ENCODE measurements around the gene DYNC1I2. TPM values are rescaled to one million over a fixed set of nuclear protein-coding genes. Genes with fewer than 3 reads are reported as not detected.

DYNC1I2 gene
- total RNA-seq, 1 donor from 2014 or later = 52.0 TPM

DNA sequence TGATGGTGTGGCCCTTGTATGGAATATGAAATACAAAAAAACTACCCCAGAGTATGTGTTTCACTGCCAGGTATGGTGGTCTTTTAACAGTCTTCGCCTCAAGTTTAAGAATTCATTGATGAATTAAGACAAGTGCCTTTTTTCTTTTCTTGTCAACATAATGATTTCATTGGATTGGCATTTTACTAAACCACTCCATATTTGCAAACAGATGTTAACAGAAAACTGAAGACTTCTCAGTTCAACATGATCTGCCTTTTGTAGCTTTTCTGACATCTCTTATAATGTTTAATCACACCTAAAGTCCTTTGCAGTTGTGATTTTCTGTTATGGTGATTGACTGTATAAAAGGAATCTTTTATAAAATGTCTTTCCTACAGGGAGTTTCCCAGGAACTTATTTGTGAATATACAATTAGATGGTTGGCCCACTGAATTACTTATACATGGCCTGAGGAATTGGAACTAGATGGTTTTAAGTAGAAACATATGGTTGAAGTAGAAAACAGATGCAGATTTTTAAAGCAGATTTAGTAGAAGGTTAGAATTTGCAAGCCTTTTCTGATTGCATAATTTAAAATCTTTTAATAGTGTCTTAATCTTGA, 39.7 kb downstream of the DYNC1I2 start:
- H3K4me3 Mint-ChIP-seq = no peak overlapping the region
- DNase-seq = no peak
- H3K4me1 Mint-ChIP-seq = no peaks in the 10 kb centered on the region
- intact Hi-C loops (cut with micrococcal nuclease) = no loop called here
- H3K36me3 Mint-ChIP-seq (ENCODE audit: low read depth) = peaks cover 73% of the 10 kb centered on the region
- H3K9me3 Mint-ChIP-seq = no peaks in the 10 kb centered on the region
- POLR2A ChIA-PET = no interaction called here
- ATAC-seq (ENCODE audit: low read depth) = no peak
- TF ChIP-seq, protein P1, sequence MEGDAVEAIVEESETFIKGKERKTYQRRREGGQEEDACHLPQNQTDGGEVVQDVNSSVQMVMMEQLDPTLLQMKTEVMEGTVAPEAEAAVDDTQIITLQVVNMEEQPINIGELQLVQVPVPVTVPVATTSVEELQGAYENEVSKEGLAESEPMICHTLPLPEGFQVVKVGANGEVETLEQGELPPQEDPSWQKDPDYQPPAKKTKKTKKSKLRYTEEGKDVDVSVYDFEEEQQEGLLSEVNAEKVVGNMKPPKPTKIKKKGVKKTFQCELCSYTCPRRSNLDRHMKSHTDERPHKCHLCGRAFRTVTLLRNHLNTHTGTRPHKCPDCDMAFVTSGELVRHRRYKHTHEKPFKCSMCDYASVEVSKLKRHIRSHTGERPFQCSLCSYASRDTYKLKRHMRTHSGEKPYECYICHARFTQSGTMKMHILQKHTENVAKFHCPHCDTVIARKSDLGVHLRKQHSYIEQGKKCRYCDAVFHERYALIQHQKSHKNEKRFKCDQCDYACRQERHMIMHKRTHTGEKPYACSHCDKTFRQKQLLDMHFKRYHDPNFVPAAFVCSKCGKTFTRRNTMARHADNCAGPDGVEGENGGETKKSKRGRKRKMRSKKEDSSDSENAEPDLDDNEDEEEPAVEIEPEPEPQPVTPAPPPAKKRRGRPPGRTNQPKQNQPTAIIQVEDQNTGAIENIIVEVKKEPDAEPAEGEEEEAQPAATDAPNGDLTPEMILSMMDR (IDR thresholded peaks at IDR 0.05) = no peak
- no peak overlapping the region for H3K27ac Mint-ChIP-seq
- no peaks in the 10 kb centered on the region for H3K27me3 Mint-ChIP-seq
- CTCF ChIA-PET = no interaction called here

DNA sequence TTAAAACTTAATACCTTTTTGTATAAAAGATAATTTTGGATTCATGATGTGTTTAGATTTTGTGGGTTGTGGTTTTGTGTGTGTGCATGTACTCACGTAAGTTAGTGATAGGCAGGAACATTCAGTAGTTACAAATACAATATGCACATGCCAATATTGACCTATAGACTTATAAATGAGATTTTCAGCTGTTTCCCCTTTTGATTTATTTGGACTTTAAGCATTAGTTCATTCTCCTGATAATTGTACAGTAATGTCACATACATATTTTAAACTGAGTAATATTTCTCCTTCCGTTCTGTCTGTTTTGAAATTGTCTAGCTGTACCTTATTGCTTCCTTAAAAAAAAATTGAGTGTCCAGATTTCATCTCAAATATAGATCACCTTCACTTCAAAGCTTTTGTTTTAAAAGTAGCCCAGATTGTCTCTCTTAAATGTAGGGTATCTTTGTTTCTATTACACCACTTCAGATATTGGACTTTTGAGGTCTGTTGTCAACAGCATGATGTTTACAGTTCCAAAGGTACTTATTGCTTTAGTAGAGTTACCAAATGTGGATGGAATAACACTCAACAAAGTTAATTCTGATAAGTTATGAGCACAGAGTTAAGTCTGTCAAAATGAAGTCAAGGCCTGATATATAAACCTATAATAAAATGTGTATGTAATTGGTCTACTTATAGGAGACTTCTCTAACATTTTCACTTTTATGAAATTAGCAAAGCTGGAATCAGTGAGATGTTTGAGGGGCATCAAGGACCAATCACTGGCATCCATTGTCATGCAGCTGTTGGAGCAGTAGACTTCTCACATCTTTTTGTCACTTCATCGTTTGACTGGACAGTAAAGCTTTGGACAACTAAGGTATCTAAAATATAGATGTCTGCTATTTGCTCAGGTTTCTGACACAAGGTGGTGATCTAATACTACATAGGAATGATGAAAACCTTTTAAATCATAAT, 42.0 kb downstream of the DYNC1I2 start:
- Mint-ChIP-seq H3K27ac (no peak overlapping the region), H3K4me3 (no peak overlapping the region), H3K27me3 (no peaks in the 10 kb centered on the region), H3K4me1 (no peaks in the 10 kb centered on the region), H3K9me3 (no peaks in the 10 kb centered on the region), H3K36me3 (ENCODE audit: low read depth) (peaks cover 75% of the 10 kb centered on the region)
- ATAC-seq (ENCODE audit: low read depth) (no peak), DNase-seq (no peak)
- ChIA-PET CTCF (interaction anchor here (0.8 kb wide), 1 partner anchor 25 kb away, joined by 4 read pairs; no protein-coding TSS in a partner anchor), POLR2A (no interaction called here)
- TF ChIP-seq, protein P1 (IDR thresholded peaks at IDR 0.05) = no peak
- intact Hi-C loops (cut with micrococcal nuclease) = no loop called here

DNA sequence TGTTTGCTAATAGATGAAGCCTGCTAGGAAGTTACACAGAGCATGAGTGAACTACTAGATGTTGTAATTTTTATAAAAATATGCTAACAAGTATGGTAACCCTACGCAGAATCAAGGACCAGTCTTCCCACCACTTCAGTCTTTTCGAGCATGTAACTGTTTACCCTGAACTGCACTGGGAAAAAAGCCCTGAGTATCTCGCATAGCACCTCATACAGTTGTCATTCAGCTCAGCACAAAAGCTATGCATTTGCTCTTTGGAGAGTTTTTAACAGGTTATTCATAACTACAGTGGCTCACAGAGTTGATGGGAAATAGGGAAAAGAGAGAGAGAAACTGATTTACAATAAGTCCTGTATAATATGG, 42.7 kb downstream of the DYNC1I2 start:
- intact Hi-C loops (cut with micrococcal nuclease) = no loop called here
- POLR2A ChIA-PET = no interaction called here
- CTCF ChIA-PET = no interaction called here
- ATAC-seq (ENCODE audit: low read depth) (no peak), DNase-seq (no peak)
- H3K27ac Mint-ChIP-seq = no peak overlapping the region
- H3K4me3 Mint-ChIP-seq = no peak overlapping the region
- H3K4me1 Mint-ChIP-seq = no peaks in the 10 kb centered on the region
- H3K27me3 Mint-ChIP-seq = no peaks in the 10 kb centered on the region
- H3K9me3 Mint-ChIP-seq = no peaks in the 10 kb centered on the region
- H3K36me3 Mint-ChIP-seq (ENCODE audit: low read depth) = peaks cover 82% of the 10 kb centered on the region
- TF ChIP-seq, protein P1 (IDR thresholded peaks at IDR 0.05) = no peak

DNA sequence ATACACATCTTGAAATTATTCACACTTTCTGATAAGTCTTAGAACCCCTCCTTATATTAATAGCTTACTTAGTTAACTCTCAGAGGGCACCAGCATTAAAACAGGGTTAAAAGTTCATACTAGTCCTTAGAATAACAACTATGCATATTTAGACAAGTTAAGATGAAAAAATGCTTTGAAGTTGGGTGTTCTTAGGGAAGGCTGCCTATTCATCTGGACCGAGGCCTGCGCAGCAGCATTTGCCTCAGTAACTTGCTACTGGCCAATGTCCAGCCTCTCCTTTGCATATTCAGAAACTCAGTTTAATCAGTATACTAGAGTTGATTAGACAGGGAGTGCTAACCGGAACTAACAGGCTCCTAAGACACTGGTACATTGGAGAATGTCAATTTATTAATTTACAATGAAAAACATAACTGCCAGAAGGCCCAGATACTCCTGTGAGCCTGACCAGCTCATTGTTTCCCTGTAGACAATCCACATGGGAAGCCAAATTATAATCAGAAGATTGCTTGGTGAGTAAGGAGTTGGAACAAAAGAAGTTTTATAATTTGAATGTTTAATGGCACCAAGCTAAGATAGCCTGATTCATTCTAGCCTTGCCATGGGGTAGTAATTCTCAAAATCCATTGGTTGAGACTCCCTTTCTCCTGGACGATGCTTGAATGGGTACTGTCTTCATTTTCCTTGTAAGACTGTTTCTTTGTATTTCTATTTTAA, 48.9 kb downstream of the DYNC1I2 start:
- ATAC-seq (ENCODE audit: low read depth) = no peak
- H3K4me3 Mint-ChIP-seq = no peak overlapping the region
- ChIA-PET CTCF (no interaction called here), POLR2A (no interaction called here)
- H3K27ac Mint-ChIP-seq = no peak overlapping the region
- no peaks in the 10 kb centered on the region for H3K27me3 Mint-ChIP-seq
- TF ChIP-seq, protein P1 (IDR thresholded peaks at IDR 0.05) = no peak
- H3K9me3 Mint-ChIP-seq = peaks cover 3% of the 10 kb centered on the region
- no peak for DNase-seq
- H3K36me3 Mint-ChIP-seq (ENCODE audit: low read depth) = peaks cover 75% of the 10 kb centered on the region
- intact Hi-C loops (cut with micrococcal nuclease) = no loop called here
- peaks cover 7% of the 10 kb centered on the region for H3K4me1 Mint-ChIP-seq

DNA sequence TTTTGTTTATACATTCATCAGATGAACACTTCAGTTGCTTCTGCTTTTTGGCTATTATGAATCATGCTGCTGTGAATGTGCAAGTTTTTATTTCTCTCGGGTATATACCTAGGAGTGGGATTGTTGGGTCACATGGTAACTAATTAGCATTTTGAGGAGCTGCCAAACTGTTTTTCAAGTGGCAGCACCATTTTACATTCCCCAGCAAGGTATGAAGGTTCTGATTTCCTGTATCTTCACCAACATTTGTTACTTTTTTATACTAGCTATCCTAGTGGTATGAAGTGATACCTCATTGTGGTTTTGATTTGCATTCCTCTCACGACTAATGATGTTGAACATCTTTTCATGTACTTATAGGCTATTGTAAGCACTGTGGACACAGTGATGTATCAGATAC, 53.9 kb downstream of the DYNC1I2 start:
- Mint-ChIP-seq H3K9me3 (peaks cover 3% of the 10 kb centered on the region), H3K27me3 (no peaks in the 10 kb centered on the region), H3K4me3 (no peak overlapping the region), H3K36me3 (ENCODE audit: low read depth) (peaks cover 61% of the 10 kb centered on the region), H3K27ac (no peak overlapping the region), H3K4me1 (peaks cover 33% of the 10 kb centered on the region)
- intact Hi-C loops (cut with micrococcal nuclease) = no loop called here
- ChIA-PET POLR2A (interaction anchor here (1.7 kb wide), 1 partner anchor 54 kb away, joined by 5 read pairs; the partner anchor contains the start of gene DYNC1I2), CTCF (no interaction called here)
- TF ChIP-seq, protein P1 (IDR thresholded peaks at IDR 0.05) = no peak
- no peak for DNase-seq
- ATAC-seq (ENCODE audit: low read depth) = peak; percentile 87
